RWPE1 (cell line): ENCODE data around the gene WWOX.

Experiments
- CTCF ChIA-PET: fragments of 350-600 bp; sonication (Branson Sonifier 250); formaldehyde crosslinking; extraction: SDS; loops from one replicate; lab custom pipeline; 2021; lab: Yijun Ruan, JAX
- POLR2A ChIA-PET: fragments of 400-600 bp; formaldehyde crosslinking; extraction: SDS; loops from one replicate; lab custom pipeline; 2020; ENCODE audit warnings: antibody characterized with exemption; ENCODE audit not compliant: low non-redundant PET; lab: Yijun Ruan, JAX
- DNase-seq: peaks from one replicate; pipeline ENCODE4 v3.0.0; 2012; ENCODE audit warnings: low spot score
- H3K27ac ChIP-seq: fragments of 450-650 bp; 2 replicates; pipeline ENCODE4 v1.5.1; 2017
- TF ChIP-seq, protein P1 (sequence below): fragments of 450-650 bp; conservative IDR thresholded peaks from 2 replicates; pipeline ENCODE4 v1.5.1; 2017; ENCODE audit warnings: low read depth, mild to moderate bottlenecking

The WWOX gene

DNA sequence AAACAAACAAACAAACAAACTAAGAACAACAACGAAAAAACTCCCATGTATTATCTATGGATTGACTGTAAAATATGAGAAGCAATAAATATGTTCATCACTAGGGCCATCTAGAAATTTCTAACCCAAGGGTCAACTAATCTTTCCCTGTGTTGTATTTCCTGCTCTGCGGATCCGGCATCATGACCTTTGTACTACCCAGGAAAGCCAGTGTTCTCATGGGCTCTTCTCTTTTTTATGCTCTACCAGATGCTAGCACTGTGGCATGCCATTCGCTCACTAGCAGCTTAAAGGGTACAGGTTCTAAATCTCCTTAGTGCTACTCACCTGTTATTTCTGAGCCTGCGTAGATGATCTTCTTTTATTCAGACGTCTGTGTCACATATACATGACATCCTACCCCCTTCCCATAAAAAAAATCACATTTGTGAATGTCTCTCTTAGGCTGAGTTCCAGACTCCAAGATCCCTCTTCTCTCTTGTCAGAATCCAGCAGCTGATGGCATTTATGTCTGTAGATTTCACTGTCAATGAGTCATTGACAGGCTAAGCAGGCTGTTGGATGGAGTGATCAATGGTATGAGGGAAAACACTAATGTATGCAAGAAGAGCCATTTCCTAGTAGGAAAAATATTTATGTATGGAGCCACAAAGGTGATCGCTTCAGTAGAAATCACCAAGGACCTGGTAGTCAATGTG lies 100.0 kb downstream of the WWOX start:
- ChIA-PET CTCF (interaction anchor here (0.6 kb wide), 1 partner anchor 255 kb away, joined by 6 read pairs; no protein-coding TSS in a partner anchor), POLR2A (no interaction called here)
- DNase-seq = no peak
- TF ChIP-seq, protein P1, sequence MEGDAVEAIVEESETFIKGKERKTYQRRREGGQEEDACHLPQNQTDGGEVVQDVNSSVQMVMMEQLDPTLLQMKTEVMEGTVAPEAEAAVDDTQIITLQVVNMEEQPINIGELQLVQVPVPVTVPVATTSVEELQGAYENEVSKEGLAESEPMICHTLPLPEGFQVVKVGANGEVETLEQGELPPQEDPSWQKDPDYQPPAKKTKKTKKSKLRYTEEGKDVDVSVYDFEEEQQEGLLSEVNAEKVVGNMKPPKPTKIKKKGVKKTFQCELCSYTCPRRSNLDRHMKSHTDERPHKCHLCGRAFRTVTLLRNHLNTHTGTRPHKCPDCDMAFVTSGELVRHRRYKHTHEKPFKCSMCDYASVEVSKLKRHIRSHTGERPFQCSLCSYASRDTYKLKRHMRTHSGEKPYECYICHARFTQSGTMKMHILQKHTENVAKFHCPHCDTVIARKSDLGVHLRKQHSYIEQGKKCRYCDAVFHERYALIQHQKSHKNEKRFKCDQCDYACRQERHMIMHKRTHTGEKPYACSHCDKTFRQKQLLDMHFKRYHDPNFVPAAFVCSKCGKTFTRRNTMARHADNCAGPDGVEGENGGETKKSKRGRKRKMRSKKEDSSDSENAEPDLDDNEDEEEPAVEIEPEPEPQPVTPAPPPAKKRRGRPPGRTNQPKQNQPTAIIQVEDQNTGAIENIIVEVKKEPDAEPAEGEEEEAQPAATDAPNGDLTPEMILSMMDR = no peak
- H3K27ac ChIP-seq = no peak overlapping the region

GRCh38 chr16:78200023-78200389 lies 100.6 kb downstream of the WWOX start:
- POLR2A ChIA-PET = no interaction called here
- no peak for DNase-seq
- CTCF ChIA-PET = interaction anchor here (0.6 kb wide), 2 partner anchors 73 to 254 kb away, joined by 3 to 6 read pairs; no protein-coding TSS in a partner anchor
- no peak overlapping the region for H3K27ac ChIP-seq
- TF ChIP-seq, protein P1 = no peak

GRCh38 chr16:78200623-78201096 lies 101.2 kb downstream of the WWOX start:
- ChIA-PET POLR2A (no interaction called here), CTCF (interaction anchor here (0.6 kb wide), 3 partner anchors 74 to 305 kb away, joined by 3 to 4 read pairs (median 3); no protein-coding TSS in a partner anchor)
- TF ChIP-seq, protein P1 = no peak
- DNase-seq = no peak
- H3K27ac ChIP-seq = no peak overlapping the region

GRCh38 chr16:78205506-78205905 lies 106.1 kb downstream of the WWOX start:
- ChIA-PET CTCF (no interaction called here), POLR2A (no interaction called here)

DNA sequence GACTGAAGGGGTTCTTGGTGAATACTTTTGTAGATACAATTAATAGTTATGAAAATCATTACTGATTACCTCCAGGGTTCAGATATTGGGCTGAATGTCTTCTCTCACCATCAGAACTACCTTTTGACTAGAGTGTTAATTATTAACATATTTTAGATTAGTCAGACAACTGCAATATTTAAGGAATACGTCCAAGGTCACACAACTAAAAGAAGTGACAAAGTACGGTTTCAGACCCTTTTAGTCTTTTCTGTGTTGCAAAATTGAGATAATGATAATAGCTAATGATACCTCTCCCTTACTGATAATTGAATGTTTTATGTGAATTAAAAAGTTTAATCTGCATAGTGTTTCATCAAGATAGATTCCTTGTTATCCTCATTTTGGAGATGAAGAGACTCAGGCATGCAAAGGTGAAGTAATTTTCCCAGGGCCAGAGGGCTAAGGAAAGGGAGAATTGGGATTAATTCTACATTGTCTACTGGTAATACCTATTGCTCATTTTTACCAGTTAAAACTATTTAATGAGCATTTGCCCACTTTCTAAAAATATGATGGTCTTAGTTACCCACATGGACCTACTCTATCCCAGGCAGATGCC lies 107.3 kb downstream of the WWOX start:
- POLR2A ChIA-PET = no interaction called here
- no peak overlapping the region for H3K27ac ChIP-seq
- TF ChIP-seq, protein P1 = no peak
- DNase-seq = no peak
- CTCF ChIA-PET = no interaction called here

More at GRCh38 chr16:78205506-78205905, 106.1 kb downstream of the WWOX start:
- no peak for DNase-seq
- TF ChIP-seq, protein P1 = no peak
- H3K27ac ChIP-seq = no peak overlapping the region

DNA sequence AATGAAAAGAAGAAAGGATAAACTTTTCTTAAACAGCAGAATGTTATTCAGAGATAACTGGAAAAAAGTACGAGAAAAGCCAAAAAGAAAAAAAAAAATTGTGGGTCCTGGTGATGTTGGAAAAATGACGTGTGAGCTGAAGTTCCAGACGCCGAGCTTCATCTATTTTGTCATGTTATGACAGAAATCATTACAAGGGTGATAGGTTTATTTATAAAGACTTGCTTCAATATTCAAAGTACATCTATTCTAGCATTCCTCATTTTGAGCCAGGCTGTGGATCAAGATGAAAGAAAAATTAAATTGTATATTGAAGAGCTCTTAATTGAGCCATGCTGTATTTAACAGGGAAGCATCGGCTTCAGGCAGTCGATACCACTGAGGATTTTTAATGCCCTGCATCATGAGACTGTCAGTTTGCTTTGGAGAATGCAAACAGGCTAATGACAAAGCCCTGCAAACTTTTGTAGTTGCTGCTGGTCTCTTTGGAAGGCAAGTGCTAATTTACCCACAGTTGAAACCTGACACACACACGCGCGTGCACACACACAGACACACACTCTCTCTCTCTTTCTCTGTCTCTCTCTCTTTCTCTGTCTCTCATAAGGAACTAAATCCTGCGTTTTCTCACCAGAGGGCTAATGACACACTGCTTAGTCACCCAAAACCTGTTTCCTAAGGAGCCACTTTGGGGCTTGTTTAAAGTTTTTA lies 110.7 kb downstream of the WWOX start:
- POLR2A ChIA-PET = no interaction called here
- TF ChIP-seq, protein P1 = no peak
- peak; percentile 64 for DNase-seq
- CTCF ChIA-PET = interaction anchor here (0.7 kb wide), 2 partner anchors 25 to 538 kb away, joined by 3 to 4 read pairs; no protein-coding TSS in a partner anchor
- H3K27ac ChIP-seq = no peak overlapping the region
